A549 (cell line): ENCODE data around the gene SF3A2.

Experiments used
- EP300 ChIP-seq, 2 experiments: fragments of >200 bp; sonication (Bioruptor Twin); formaldehyde crosslinking; IDR thresholded peaks; 2 replicates in 1 of 2; 3 replicates in 1 of 2; pipeline ENCODE4 v1.6.1; 2016 to 2017
- JUN ChIP-seq, 2 experiments: fragments of >200 bp; sonication (Bioruptor Twin); formaldehyde crosslinking; IDR thresholded peaks; 2 replicates in 1 of 2; 3 replicates in 1 of 2; pipeline ENCODE4 v1.6.1; 2016 to 2017
- JUNB ChIP-seq: fragments of >200 bp; sonication (Bioruptor Twin); formaldehyde crosslinking; IDR thresholded peaks from 2 replicates; pipeline ENCODE4 v1.6.1; 2016
- MYC ChIP-seq: IDR thresholded peaks from 2 replicates; pipeline ENCODE4 v1.6.1; 2012; ENCODE audit warnings: mild to moderate bottlenecking, inconsistent platforms, low read length, improper control_type of control experiment, borderline replicate concordance
- POLR2A ChIP-seq: IDR thresholded peaks from 2 replicates; pipeline ENCODE4 v1.6.1; 2012; ENCODE audit warnings: mild to moderate bottlenecking, low read length
- RAD21 ChIP-seq, 2 experiments: fragments of >200 bp in 1 of 2; sonication (Bioruptor Twin) in 1 of 2; formaldehyde crosslinking in 1 of 2; IDR thresholded peaks in 1 of 2; conservative IDR thresholded peaks in 1 of 2; 2 replicates in 1 of 2; 3 replicates in 1 of 2; pipeline ENCODE4 v1.6.1; 2012 to 2018; ENCODE audit warnings: inconsistent platforms in 1 of 2
- SMC3 ChIP-seq: fragments of >200 bp; sonication (Bioruptor Twin); formaldehyde crosslinking; IDR thresholded peaks from 3 replicates; pipeline ENCODE4 v1.6.1; 2018; ENCODE audit warnings: inconsistent platforms
- TF ChIP-seq, protein P1 (sequence below): fragments of >200 bp; sonication (Bioruptor Twin); formaldehyde crosslinking; IDR thresholded peaks from 3 replicates; pipeline ENCODE4 v1.5.1; 2016
- TF ChIP-seq, protein P2 (sequence below): fragments of 250-450 bp; sonication (Bioruptor Pico); IDR thresholded peaks from 2 replicates; pipeline ENCODE4 v1.5.0; 2021; ENCODE audit warnings: mild to moderate bottlenecking, moderate library complexity, borderline replicate concordance
- TF ChIP-seq, protein P3 (sequence below): fragments of 450-650 bp; IDR thresholded peaks from 2 replicates; pipeline ENCODE4 v1.6.1; 2014; ENCODE audit warnings: antibody characterized with exemption
- TF ChIP-seq, protein P4 (sequence below): fragments of 200-600 bp; sonication (generic); IDR thresholded peaks from 2 replicates; pipeline ENCODE4 v1.6.1; 2016; ENCODE audit warnings: antibody characterized with exemption, mild to moderate bottlenecking, moderate library complexity

DNA sequence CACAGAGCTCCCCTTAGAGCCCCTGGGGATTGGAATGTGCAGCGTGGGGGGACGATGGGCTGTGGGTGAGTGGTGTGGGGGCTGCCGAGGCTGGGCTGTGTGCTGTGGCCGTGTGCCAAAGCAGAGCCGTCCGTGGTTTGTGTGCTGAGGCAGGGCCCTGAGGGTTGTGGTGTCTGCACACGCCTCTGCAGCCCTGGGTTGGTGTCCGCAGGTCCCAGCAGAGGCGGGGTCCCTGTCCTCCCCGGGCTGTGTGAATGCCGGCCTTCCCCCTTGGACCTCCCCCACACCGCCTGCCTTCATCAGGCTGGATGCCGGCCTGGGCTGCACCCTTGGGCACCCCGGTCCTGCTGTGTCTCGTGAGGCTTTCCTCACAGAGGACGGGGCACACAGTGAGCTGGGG, 46.7 kb upstream of the SF3A2 start:
- TF ChIP-seq, protein P1, sequence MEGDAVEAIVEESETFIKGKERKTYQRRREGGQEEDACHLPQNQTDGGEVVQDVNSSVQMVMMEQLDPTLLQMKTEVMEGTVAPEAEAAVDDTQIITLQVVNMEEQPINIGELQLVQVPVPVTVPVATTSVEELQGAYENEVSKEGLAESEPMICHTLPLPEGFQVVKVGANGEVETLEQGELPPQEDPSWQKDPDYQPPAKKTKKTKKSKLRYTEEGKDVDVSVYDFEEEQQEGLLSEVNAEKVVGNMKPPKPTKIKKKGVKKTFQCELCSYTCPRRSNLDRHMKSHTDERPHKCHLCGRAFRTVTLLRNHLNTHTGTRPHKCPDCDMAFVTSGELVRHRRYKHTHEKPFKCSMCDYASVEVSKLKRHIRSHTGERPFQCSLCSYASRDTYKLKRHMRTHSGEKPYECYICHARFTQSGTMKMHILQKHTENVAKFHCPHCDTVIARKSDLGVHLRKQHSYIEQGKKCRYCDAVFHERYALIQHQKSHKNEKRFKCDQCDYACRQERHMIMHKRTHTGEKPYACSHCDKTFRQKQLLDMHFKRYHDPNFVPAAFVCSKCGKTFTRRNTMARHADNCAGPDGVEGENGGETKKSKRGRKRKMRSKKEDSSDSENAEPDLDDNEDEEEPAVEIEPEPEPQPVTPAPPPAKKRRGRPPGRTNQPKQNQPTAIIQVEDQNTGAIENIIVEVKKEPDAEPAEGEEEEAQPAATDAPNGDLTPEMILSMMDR, result no peak
- TF ChIP-seq POLR2A (no peak), EP300 (IDR thresholded peaks at IDR 0.05) (no peak), RAD21 (conservative IDR thresholded peaks at IDR 0.05 in 1 of 2, IDR thresholded peaks at IDR 0.05 in 1 of 2) (no peak), JUNB (no peak), MYC (no peak), JUN (IDR thresholded peaks at IDR 0.05) (no peak), SMC3 (no peak)
- TF ChIP-seq, protein P2, sequence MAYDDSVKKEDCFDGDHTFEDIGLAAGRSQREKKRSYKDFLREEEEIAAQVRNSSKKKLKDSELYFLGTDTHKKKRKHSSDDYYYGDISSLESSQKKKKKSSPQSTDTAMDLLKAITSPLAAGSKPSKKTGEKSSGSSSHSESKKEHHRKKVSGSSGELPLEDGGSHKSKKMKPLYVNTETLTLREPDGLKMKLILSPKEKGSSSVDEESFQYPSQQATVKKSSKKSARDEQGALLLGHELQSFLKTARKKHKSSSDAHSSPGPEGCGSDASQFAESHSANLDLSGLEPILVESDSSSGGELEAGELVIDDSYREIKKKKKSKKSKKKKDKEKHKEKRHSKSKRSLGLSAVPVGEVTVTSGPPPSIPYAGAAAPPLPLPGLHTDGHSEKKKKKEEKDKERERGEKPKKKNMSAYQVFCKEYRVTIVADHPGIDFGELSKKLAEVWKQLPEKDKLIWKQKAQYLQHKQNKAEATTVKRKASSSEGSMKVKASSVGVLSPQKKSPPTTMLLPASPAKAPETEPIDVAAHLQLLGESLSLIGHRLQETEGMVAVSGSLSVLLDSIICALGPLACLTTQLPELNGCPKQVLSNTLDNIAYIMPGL, result no peak
- TF ChIP-seq, protein P3, sequence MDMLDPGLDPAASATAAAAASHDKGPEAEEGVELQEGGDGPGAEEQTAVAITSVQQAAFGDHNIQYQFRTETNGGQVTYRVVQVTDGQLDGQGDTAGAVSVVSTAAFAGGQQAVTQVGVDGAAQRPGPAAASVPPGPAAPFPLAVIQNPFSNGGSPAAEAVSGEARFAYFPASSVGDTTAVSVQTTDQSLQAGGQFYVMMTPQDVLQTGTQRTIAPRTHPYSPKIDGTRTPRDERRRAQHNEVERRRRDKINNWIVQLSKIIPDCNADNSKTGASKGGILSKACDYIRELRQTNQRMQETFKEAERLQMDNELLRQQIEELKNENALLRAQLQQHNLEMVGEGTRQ, result no peak
- TF ChIP-seq, protein P4, sequence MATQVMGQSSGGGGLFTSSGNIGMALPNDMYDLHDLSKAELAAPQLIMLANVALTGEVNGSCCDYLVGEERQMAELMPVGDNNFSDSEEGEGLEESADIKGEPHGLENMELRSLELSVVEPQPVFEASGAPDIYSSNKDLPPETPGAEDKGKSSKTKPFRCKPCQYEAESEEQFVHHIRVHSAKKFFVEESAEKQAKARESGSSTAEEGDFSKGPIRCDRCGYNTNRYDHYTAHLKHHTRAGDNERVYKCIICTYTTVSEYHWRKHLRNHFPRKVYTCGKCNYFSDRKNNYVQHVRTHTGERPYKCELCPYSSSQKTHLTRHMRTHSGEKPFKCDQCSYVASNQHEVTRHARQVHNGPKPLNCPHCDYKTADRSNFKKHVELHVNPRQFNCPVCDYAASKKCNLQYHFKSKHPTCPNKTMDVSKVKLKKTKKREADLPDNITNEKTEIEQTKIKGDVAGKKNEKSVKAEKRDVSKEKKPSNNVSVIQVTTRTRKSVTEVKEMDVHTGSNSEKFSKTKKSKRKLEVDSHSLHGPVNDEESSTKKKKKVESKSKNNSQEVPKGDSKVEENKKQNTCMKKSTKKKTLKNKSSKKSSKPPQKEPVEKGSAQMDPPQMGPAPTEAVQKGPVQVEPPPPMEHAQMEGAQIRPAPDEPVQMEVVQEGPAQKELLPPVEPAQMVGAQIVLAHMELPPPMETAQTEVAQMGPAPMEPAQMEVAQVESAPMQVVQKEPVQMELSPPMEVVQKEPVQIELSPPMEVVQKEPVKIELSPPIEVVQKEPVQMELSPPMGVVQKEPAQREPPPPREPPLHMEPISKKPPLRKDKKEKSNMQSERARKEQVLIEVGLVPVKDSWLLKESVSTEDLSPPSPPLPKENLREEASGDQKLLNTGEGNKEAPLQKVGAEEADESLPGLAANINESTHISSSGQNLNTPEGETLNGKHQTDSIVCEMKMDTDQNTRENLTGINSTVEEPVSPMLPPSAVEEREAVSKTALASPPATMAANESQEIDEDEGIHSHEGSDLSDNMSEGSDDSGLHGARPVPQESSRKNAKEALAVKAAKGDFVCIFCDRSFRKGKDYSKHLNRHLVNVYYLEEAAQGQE, result no peak
